ENCODE data around the gene MCUB. TPM values are rescaled to one million over a fixed set of nuclear protein-coding genes. Genes with fewer than 3 reads are reported as not detected.

Gene MCUB
- total and polyA plus RNA-seq, 9 of the 15 experiments (the other 6 are each of a cell fraction or from before 2014, with no cell fraction given) = 1.4 to 21.5 (median 5.4) TPM

DNA sequence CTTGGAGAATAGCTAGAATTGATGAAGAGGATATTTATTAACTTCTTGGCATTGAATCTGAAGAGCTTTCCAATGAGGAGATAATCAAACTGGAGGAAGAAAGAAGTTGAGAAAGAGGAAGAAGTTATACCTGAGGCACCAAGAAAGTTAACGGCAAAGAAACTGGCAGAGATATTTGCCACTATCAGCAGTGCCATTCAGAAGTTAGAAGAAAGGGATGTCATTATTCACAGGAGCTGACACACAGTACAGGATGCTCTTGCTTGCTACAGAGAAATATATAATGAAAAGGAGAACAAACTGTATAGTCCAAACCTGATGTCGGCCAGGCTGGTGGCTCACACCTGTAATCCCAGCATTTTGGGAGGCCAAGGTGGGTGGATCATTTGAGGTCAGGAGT, 64.5 kb downstream of the MCUB start (continued):
- TF ChIP-seq, protein P1, sequence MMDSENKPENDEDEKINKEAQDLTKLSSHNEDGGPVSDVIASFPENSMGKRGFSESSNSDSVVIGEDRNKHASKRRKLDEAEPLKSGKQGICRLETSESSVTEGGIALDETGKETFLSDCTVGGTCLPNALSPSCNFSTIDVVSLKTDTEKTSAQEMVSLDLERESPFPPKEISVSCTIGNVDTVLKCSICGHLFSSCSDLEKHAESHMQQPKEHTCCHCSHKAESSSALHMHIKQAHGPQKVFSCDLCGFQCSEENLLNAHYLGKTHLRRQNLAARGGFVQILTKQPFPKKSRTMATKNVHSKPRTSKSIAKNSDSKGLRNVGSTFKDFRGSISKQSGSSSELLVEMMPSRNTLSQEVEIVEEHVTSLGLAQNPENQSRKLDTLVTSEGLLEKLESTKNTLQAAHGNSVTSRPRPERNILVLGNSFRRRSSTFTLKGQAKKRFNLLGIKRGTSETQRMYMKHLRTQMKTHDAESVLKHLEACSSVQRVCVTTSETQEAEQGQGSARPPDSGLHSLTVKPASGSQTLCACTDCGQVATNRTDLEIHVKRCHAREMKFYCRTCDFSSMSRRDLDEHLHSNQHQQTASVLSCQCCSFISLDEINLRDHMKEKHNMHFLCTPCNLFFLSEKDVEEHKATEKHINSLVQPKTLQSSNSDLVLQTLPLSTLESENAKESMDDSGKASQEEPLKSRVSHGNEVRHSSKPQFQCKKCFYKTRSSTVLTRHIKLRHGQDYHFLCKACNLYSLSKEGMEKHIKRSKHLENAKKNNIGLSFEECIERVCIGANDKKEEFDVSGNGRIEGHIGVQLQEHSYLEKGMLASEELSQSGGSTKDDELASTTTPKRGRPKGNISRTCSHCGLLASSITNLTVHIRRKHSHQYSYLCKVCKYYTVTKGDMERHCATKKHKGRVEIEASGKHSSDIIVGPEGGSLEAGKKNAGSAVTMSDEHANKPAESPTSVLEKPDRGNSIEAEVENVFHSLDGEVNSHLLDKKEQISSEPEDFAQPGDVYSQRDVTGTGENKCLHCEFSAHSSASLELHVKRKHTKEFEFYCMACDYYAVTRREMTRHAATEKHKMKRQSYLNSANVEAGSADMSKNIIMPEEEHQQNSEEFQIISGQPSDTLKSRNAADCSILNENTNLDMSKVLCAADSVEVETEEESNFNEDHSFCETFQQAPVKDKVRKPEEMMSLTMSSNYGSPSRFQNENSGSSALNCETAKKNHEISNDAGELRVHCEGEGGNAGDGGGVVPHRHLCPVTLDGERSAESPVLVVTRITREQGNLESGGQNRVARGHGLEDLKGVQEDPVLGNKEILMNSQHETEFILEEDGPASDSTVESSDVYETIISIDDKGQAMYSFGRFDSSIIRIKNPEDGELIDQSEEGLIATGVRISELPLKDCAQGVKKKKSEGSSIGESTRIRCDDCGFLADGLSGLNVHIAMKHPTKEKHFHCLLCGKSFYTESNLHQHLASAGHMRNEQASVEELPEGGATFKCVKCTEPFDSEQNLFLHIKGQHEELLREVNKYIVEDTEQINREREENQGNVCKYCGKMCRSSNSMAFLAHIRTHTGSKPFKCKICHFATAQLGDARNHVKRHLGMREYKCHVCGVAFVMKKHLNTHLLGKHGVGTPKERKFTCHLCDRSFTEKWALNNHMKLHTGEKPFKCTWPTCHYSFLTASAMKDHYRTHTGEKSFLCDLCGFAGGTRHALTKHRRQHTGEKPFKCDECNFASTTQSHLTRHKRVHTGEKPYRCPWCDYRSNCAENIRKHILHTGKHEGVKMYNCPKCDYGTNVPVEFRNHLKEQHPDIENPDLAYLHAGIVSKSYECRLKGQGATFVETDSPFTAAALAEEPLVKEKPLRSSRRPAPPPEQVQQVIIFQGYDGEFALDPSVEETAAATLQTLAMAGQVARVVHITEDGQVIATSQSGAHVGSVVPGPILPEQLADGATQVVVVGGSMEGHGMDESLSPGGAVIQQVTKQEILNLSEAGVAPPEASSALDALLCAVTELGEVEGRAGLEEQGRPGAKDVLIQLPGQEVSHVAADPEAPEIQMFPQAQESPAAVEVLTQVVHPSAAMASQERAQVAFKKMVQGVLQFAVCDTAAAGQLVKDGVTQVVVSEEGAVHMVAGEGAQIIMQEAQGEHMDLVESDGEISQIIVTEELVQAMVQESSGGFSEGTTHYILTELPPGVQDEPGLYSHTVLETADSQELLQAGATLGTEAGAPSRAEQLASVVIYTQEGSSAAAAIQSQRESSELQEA (IDR thresholded peaks at IDR 0.05; ENCODE audit: low read depth) = no peak
- TF ChIP-seq, protein P2, sequence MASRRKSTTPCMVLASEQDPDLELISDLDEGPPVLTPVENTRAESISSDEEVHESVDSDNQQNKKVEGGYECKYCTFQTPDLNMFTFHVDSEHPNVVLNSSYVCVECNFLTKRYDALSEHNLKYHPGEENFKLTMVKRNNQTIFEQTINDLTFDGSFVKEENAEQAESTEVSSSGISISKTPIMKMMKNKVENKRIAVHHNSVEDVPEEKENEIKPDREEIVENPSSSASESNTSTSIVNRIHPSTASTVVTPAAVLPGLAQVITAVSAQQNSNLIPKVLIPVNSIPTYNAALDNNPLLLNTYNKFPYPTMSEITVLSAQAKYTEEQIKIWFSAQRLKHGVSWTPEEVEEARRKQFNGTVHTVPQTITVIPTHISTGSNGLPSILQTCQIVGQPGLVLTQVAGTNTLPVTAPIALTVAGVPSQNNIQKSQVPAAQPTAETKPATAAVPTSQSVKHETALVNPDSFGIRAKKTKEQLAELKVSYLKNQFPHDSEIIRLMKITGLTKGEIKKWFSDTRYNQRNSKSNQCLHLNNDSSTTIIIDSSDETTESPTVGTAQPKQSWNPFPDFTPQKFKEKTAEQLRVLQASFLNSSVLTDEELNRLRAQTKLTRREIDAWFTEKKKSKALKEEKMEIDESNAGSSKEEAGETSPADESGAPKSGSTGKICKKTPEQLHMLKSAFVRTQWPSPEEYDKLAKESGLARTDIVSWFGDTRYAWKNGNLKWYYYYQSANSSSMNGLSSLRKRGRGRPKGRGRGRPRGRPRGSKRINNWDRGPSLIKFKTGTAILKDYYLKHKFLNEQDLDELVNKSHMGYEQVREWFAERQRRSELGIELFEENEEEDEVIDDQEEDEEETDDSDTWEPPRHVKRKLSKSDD (conservative IDR thresholded peaks at IDR 0.05; ENCODE audit: low read length) = no peak
- TF ChIP-seq, protein P3, sequence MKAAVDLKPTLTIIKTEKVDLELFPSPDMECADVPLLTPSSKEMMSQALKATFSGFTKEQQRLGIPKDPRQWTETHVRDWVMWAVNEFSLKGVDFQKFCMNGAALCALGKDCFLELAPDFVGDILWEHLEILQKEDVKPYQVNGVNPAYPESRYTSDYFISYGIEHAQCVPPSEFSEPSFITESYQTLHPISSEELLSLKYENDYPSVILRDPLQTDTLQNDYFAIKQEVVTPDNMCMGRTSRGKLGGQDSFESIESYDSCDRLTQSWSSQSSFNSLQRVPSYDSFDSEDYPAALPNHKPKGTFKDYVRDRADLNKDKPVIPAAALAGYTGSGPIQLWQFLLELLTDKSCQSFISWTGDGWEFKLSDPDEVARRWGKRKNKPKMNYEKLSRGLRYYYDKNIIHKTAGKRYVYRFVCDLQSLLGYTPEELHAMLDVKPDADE (conservative IDR thresholded peaks at IDR 0.05; ENCODE audit: control insufficient read depth, low read depth, low read length) = no peak
- no peak for TF ChIP-seq KLF16 (IDR thresholded peaks at IDR 0.05)
- no peak for TF ChIP-seq IRF2 (CRISPR knock-in tag; IDR thresholded peaks at IDR 0.05)
- TF ChIP-seq, protein P4, sequence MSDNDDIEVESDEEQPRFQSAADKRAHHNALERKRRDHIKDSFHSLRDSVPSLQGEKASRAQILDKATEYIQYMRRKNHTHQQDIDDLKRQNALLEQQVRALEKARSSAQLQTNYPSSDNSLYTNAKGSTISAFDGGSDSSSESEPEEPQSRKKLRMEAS (CRISPR knock-in tag; IDR thresholded peaks at IDR 0.05) = no peak
- no peak for TF ChIP-seq SRSF7 (optimal IDR thresholded peaks at IDR 0.05; ENCODE audit: low read depth, low read length)
- TF ChIP-seq ZBTB8A (IDR thresholded peaks at IDR 0.05; ENCODE audit: partially characterized antibody) = no peak
- TF ChIP-seq POLR3G (IDR thresholded peaks at IDR 0.05; ENCODE audit: extremely low read depth, insufficient read length, insufficient replicate concordance) = no peak
- TF ChIP-seq MEF2A (IDR thresholded peaks at IDR 0.05; ENCODE audit: control insufficient read depth, low read depth, low read length) = no peak
- no peak for TF ChIP-seq ETV5 (CRISPR knock-in tag; IDR thresholded peaks at IDR 0.05; ENCODE audit: low read depth)
- TF ChIP-seq BMI1 (IDR thresholded peaks at IDR 0.05; ENCODE audit: low read length) = no peak
- TF ChIP-seq NELFE (IDR thresholded peaks at IDR 0.05; ENCODE audit: insufficient read depth, insufficient read length) = no peak
- TF ChIP-seq HMG20A (CRISPR knock-in tag; conservative IDR thresholded peaks at IDR 0.05) = no peak
